Measurements from ENCODE around the gene SEBOX.

Gene SEBOX

GRCh38 chr17:28317966-28318758 is 46.8 kb downstream of the SEBOX start:
- TF ChIP-seq GATA3 (IDR thresholded peaks at IDR 0.05; ENCODE audit: low read depth, low read length) (no peak), GATA2 (IDR thresholded peaks at IDR 0.05; ENCODE audit: low read depth, low read length) (no peak)

- no peak for TF ChIP-seq GATA2 (IDR thresholded peaks at IDR 0.05; ENCODE audit: low read depth, low read length)
- TF ChIP-seq GATA3 (IDR thresholded peaks at IDR 0.05; ENCODE audit: low read depth, low read length) = no peak
These were observed 47.7 kb downstream of the SEBOX start for GRCh38 chr17:28317099-28317965.

- no peak for TF ChIP-seq GATA3 (IDR thresholded peaks at IDR 0.05; ENCODE audit: low read depth, low read length)
These were observed 48.9 kb downstream of the SEBOX start for GRCh38 chr17:28315846-28316705.

GRCh38 chr17:28313841-28314240 is 51.2 kb downstream of the SEBOX start:
- TF ChIP-seq GATA3 (IDR thresholded peaks at IDR 0.05; ENCODE audit: low read depth, low read length) (no peak), GATA2 (IDR thresholded peaks at IDR 0.05; ENCODE audit: low read depth, low read length) (no peak)
